A673 (cell line): ENCODE data around the gene TEX19. TPM values are rescaled to one million over a fixed set of nuclear protein-coding genes. Genes with fewer than 3 reads are reported as not detected.
"Not testable (repeated sequence)": the region's sequence is repeated elsewhere in the genome, so short reads cannot be mapped to it uniquely, and the experiment has no call there.

Experiments
- BruUV-seq: library from RNA; stranded (reverse); fragments of 400-500 nt; replicated peaks from 2 replicates; lab custom pipeline; 2021; lab: Mats Ljungman, UMichigan
- CTCF ChIA-PET: fragments of 300-600 bp; sonication (Branson Sonifier 250); formaldehyde crosslinking; loops from one replicate; lab custom pipeline; 2022; ENCODE audit warnings: antibody characterized with exemption; lab: Charles Lee
- POLR2A ChIA-PET: fragments of 300-600 bp; sonication (Branson Sonifier 250); formaldehyde crosslinking; loops from one replicate; lab custom pipeline; 2022; ENCODE audit warnings: antibody characterized with exemption; ENCODE audit not compliant: low non-redundant PET; lab: Charles Lee
- DNase-seq: peaks from one replicate; pipeline ENCODE4 v3.0.0-alpha.2; 2015; ENCODE audit warnings: low spot score
- H3K27ac ChIP-seq: fragments of 200-600 bp; sonication (generic); 2 replicates; pipeline ENCODE4 v1.5.1; 2016; ENCODE audit warnings: mixed run types, low read depth, mild to moderate bottlenecking, mixed read lengths, antibody characterized with exemption, low read length; ENCODE audit not compliant: poor library complexity, severe bottlenecking
- H3K27me3 ChIP-seq: fragments of 200-600 bp; sonication (generic); replicated peaks from 2 replicates; pipeline ENCODE4 v1.6.1; 2017; ENCODE audit warnings: mixed run types, low read depth, mild to moderate bottlenecking, mixed read lengths, antibody characterized with exemption, low read length; ENCODE audit not compliant: insufficient read depth, poor library complexity
- H3K36me3 ChIP-seq: fragments of 200-600 bp; sonication (generic); 2 replicates; pipeline ENCODE4 v1.6.1; 2016; ENCODE audit warnings: mixed run types, mild to moderate bottlenecking, mixed read lengths, antibody characterized with exemption, low read length; ENCODE audit not compliant: insufficient read depth, poor library complexity, severe bottlenecking
- H3K4me1 ChIP-seq: fragments of 200-600 bp; sonication (generic); 2 replicates; pipeline ENCODE4 v1.6.1; 2017; ENCODE audit warnings: mixed run types, mild to moderate bottlenecking, mixed read lengths, antibody characterized with exemption, low read length; ENCODE audit not compliant: insufficient read depth, poor library complexity, severe bottlenecking
- H3K4me3 ChIP-seq: fragments of 200-600 bp; sonication (generic); 2 replicates; pipeline ENCODE4 v1.5.1; 2016; ENCODE audit warnings: low read depth, mixed run types, mild to moderate bottlenecking, mixed read lengths, low read length; ENCODE audit not compliant: poor library complexity, severe bottlenecking
- H3K9me3 ChIP-seq: fragments of 200-600 bp; sonication (generic); 2 replicates; pipeline ENCODE4 v1.6.1; 2016; ENCODE audit warnings: mixed run types, low read depth, mild to moderate bottlenecking, mixed read lengths, antibody characterized with exemption, low read length; ENCODE audit not compliant: poor library complexity, severe bottlenecking
- CTCF ChIP-seq: fragments of 300-800, 200-600 bp; sonication (generic); conservative IDR thresholded peaks from 2 replicates; pipeline ENCODE4 v1.5.1; 2017; ENCODE audit warnings: low read depth, mild to moderate bottlenecking, antibody characterized with exemption, low read length, moderate library complexity, mixed read lengths
- EZH2 ChIP-seq: fragments of 200-600 bp; sonication (generic); IDR thresholded peaks from 2 replicates; pipeline ENCODE4 v1.6.1; 2017; ENCODE audit warnings: borderline replicate concordance, low read depth, mild to moderate bottlenecking, mixed read lengths, antibody characterized with exemption, low read length; ENCODE audit not compliant: poor library complexity, severe bottlenecking
- intact Hi-C: fragments of 100-400 bp; cut with micrococcal nuclease; formaldehyde crosslinking; loops from one replicate; pipeline ENCODE4 v1.10.0; 2022; ENCODE audit not compliant: unreplicated experiment
- total RNA-seq: library from RNA; stranded (reverse); gene quantifications from 2 replicates; pipeline ENCODE4 v1.2.3, GENCODE V29; 2021

Gene TEX19
- total RNA-seq, 1 experiment from 2014 or later, result 0.39 TPM

GRCh38 chr17:82371333-82372248 is 12.5 kb downstream of the TEX19 start, which contains the start of gene UTS2R:
TSS of gene UTS2R (plus strand) at chr17:82371765. CDS start at chr17:82374325, 2,560 bp downstream.
- POLR2A ChIA-PET, result no interaction called here
- intact Hi-C loops, result no loop called here
- CTCF ChIA-PET, result no interaction called here
- no peak for DNase-seq
- no peak for TF ChIP-seq EZH2
- no peak for TF ChIP-seq CTCF
- Histone ChIP-seq H3K36me3 (no peaks in the 10 kb centered on the region), H3K27me3 (peaks cover 4% of the 10 kb centered on the region), H3K4me3 (peak within 1 kb of the TSS; percentile 44), H3K9me3 (no peaks in the 10 kb centered on the region), H3K27ac (peak within 1 kb of the TSS; percentile 37), H3K4me1 (peaks cover 14% of the 10 kb centered on the region)
- no TSS peak for BruUV-seq

- TF ChIP-seq CTCF (no peak), EZH2 (no peak)
- peaks cover 4% of the 10 kb centered on the region for H3K27me3 ChIP-seq
- POLR2A ChIA-PET, result no interaction called here
- peak; percentile 62 for DNase-seq
- intact Hi-C loops, result no loop called here
- peak overlapping the region; percentile 44 for H3K4me3 ChIP-seq
- CTCF ChIA-PET, result no interaction called here
- no peaks in the 10 kb centered on the region for H3K9me3 ChIP-seq
- no peaks in the 10 kb centered on the region for H3K36me3 ChIP-seq
- no TSS peak for BruUV-seq
- peak overlapping the region; percentile 37 for H3K27ac ChIP-seq
- peaks cover 12% of the 10 kb centered on the region for H3K4me1 ChIP-seq
Observed at GRCh38 chr17:82372249-82373071, 13.4 kb downstream of the TEX19 start.

GRCh38 chr17:82373072-82373452 is 14.0 kb downstream of the TEX19 start:
- H3K4me3 ChIP-seq, H3K4me1 ChIP-seq, POLR2A ChIA-PET, BruUV-seq, DNase-seq, H3K9me3 ChIP-seq, intact Hi-C loops, CTCF ChIA-PET, H3K36me3 ChIP-seq, H3K27me3 ChIP-seq: not testable (repeated sequence)
- H3K27ac ChIP-seq, result peak overlapping the region; percentile 37
